Thymus (tissue), 11 donors: ENCODE measurements around the gene ENOSF1. TPM values are rescaled to one million over a fixed set of nuclear protein-coding genes. Genes with fewer than 3 reads are reported as not detected.
"Not testable (repeated sequence)": the region's sequence is repeated elsewhere in the genome, so short reads cannot be mapped to it uniquely, and the experiment has no call there.

Source experiments
- DNase-seq, 9 donors: peaks; one replicate each; pipeline ENCODE4 v3.0.0-alpha.2; 2013; ENCODE audit warnings: low spot score in 9 of 9, low read depth in 6 of 9, missing footprints in 1 of 9
- H3K27ac ChIP-seq, 2 donors: one replicate each; pipeline ENCODE4 v1.5.1; 2013; ENCODE audit warnings: control low read depth in 1 of 2, low read depth in 1 of 2, low read length in 1 of 2, mild to moderate bottlenecking in 1 of 2, moderate library complexity in 1 of 2
- H3K27me3 ChIP-seq, 2 donors: one replicate each; pipeline ENCODE4 v1.5.1; 2013; ENCODE audit warnings: low read length in 1 of 2; ENCODE audit not compliant: control insufficient read depth in 2 of 2, insufficient read depth in 1 of 2
- H3K36me3 ChIP-seq, 2 donors: one replicate each; pipeline ENCODE4 v1.5.1; 2013; ENCODE audit warnings: low read length in 1 of 2, mild to moderate bottlenecking in 1 of 2, moderate library complexity in 1 of 2; ENCODE audit not compliant: control insufficient read depth in 2 of 2, insufficient read depth in 2 of 2
- H3K4me1 ChIP-seq, 2 donors: one replicate each; pipeline ENCODE4 v1.5.1; 2013; ENCODE audit warnings: low read length in 2 of 2; ENCODE audit not compliant: control insufficient read depth in 2 of 2, insufficient read depth in 2 of 2
- H3K4me3 ChIP-seq, 2 donors: one replicate each; pipeline ENCODE4 v1.5.1; 2013; ENCODE audit warnings: low read length in 2 of 2, control low read depth in 1 of 2, mild to moderate bottlenecking in 1 of 2
- H3K9me3 ChIP-seq, 2 donors: one replicate each; pipeline ENCODE4 v1.5.1; 2013; ENCODE audit warnings: low read length in 1 of 2, mild to moderate bottlenecking in 1 of 2; ENCODE audit not compliant: control insufficient read depth in 2 of 2, insufficient read depth in 1 of 2
- WGBS: extraction: QIAGEN DNeasy Blood & Tissue Kit; methylation state at CpG from one replicate; pipeline ENCODE4 v1.1.7; 2013; 5-methylcytosine and 5-hydroxymethylcytosine counted together
- polyA plus RNA-seq: library from polyadenylated mRNA; stranded (reverse); fragments of 200-250 nt; gene quantifications from one replicate; pipeline ENCODE4 v1.2.3, GENCODE V29; 2013
- total RNA-seq: library from RNA; stranded (reverse); fragments of 120-200 nt; gene quantifications from one replicate; pipeline ENCODE4 v1.2.4, GENCODE V29; 2013
- donor health status: healthy.

Gene ENOSF1
- total and polyA plus RNA-seq, 2 donors, result 31.0 to 83.1 TPM

GRCh38 chr18:697012-697411 is 15.4 kb downstream of the ENOSF1 start:
- peaks cover 5 to 34% of the 10 kb centered on the region in 2 donors for H3K36me3 ChIP-seq
- no peak overlapping the region for H3K27ac ChIP-seq
- H3K4me3 ChIP-seq, result no peak overlapping the region
- no peaks in the 10 kb centered on the region for H3K9me3 ChIP-seq
- WGBS, result 97% methylated on average over 4 of the region's 4 CpGs
- no peaks in the 10 kb centered on the region for H3K27me3 ChIP-seq
- H3K4me1 ChIP-seq, result peaks cover 11 to 25% of the 10 kb centered on the region in 2 donors
- DNase-seq, result no peak

GRCh38 chr18:693466-694187 is 18.8 kb downstream of the ENOSF1 start:
- peaks cover 13 to 50% of the 10 kb centered on the region in 2 donors for H3K36me3 ChIP-seq
- no peaks in the 10 kb centered on the region for H3K27me3 ChIP-seq
- peaks cover 11 to 36% of the 10 kb centered on the region in 2 donors for H3K4me1 ChIP-seq
- H3K4me3 ChIP-seq, result no peak overlapping the region
- H3K27ac ChIP-seq, result peak overlapping the region; percentile 81 to 94
- 47% methylated on average over 8 of the region's 8 CpGs for WGBS
- peak in 1 of 9 donors; percentile 44 for DNase-seq
- no peaks in the 10 kb centered on the region for H3K9me3 ChIP-seq

DNA sequence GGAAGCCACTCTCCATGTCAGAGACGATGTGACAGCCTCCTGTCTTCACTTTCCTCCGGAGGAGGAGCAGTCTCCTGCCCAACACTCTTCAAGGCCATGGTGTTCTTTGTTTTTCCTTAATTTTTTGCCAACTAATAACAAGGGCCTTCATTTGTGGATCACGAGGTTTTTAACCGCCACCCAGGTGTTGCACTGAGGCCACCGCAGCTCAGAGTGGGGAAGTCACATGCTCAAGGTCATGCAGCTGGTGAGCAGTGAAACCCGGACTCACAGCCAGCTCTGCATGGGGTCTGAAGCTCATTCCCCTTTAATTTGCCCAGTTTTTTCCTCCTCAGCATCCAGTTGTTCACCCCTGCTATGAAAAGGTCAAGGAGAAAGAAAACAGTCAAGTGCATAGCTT is 19.6 kb downstream of the ENOSF1 start:
- no peaks in the 10 kb centered on the region for H3K27me3 ChIP-seq
- no peaks in the 10 kb centered on the region for H3K9me3 ChIP-seq
- DNase-seq, result peak in 7 of 9 donors; percentile 48 to 87 (median 70)
- H3K4me1 ChIP-seq, result peaks cover 11 to 36% of the 10 kb centered on the region in 2 donors
- 16% methylated on average over 6 of the region's 6 CpGs for WGBS
- no peak overlapping the region for H3K4me3 ChIP-seq
- peak overlapping the region; percentile 57 to 94 for H3K27ac ChIP-seq
- H3K36me3 ChIP-seq, result peaks cover 19 to 56% of the 10 kb centered on the region in 2 donors

GRCh38 chr18:688323-688722 is 24.1 kb downstream of the ENOSF1 start:
- Histone ChIP-seq H3K36me3 (peaks cover 37 to 62% of the 10 kb centered on the region in 2 donors), H3K4me3 (no peak overlapping the region), H3K4me1 (peaks cover 12 to 29% of the 10 kb centered on the region in 2 donors), H3K9me3 (no peaks in the 10 kb centered on the region), H3K27me3 (no peaks in the 10 kb centered on the region), H3K27ac (no peak overlapping the region)
- no peak for DNase-seq
- 95% methylated on average over 5 of the region's 5 CpGs for WGBS

DNA sequence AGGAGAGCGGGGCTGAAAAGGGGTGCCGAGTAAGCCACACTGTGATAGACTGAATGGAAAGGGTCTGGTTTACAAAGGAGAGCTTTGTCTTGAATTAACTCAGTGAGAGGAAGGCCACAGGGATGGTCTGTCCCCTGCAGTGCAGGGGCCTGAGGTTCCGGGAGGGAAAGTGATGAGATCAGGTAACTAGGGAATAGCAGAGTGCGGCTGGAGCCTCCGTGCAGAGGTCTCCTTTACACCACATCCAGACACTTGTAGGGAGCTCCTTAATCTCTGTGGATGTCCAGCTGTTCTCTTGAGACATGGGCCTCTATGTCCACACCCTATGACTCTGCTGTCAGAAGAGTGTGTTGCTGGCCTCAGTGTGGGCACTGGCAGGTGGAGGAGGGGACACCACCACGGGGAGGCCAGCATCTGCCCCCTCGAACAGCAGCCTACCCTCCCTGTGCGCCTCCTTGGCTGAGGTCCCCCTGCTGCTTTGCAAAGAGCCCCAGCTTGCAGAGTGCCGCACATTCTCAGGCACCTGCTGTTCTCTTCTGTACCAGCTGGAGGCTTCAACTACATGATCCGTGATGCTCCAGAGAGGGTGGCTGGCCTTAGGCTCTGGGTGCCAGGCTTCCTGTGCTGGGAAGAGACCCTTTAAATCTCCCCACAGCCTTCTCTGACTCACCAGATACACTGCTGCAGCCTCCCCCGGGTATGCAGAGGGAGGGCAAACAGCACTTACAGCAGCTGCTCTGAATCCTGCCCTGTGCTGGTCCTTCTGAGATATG is 25.9 kb downstream of the ENOSF1 start:
- DNase-seq, result peak in 1 of 9 donors; percentile 39
- 93% methylated on average over 11 of the region's 11 CpGs for WGBS
- Histone ChIP-seq H3K36me3 (peaks cover 36 to 60% of the 10 kb centered on the region in 2 donors), H3K4me3 (no peak overlapping the region), H3K27me3 (no peaks in the 10 kb centered on the region), H3K9me3 (no peaks in the 10 kb centered on the region), H3K27ac (no peak overlapping the region), H3K4me1 (peaks cover 18 to 27% of the 10 kb centered on the region in 2 donors)

DNA sequence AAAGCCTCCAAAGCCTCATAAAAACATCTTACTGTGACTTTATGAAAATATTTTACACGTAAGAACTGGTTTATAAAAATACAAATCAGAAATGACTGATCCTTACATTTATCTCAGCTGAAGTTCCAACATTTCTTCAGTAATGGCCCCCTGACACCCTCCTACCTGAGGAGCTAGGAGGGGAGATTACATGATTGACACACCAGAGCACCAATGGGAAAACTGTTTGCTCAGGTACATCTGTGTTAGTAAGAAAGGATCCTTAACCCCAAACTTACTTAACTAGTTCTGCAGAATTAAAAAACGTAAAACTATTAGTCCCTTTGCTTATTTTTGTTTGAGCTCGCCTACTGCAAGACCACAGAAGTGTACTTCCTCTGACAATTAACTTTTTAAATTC is 27.0 kb downstream of the ENOSF1 start:
- WGBS, result 96% methylated on average over 3 of the region's 3 CpGs
- Histone ChIP-seq H3K9me3 (no peaks in the 10 kb centered on the region), H3K27ac (no peak overlapping the region), H3K4me1 (peaks cover 24 to 28% of the 10 kb centered on the region in 2 donors), H3K4me3 (no peak overlapping the region), H3K36me3 (peaks cover 38 to 57% of the 10 kb centered on the region in 2 donors), H3K27me3 (no peaks in the 10 kb centered on the region)
- DNase-seq, result no peak

- peak overlapping the region in 1 of 2 donors; percentile 77 for H3K27ac ChIP-seq
- H3K36me3 ChIP-seq, result peaks cover 43 to 55% of the 10 kb centered on the region in 2 donors
- no peaks in the 10 kb centered on the region for H3K27me3 ChIP-seq
- no peak overlapping the region for H3K4me3 ChIP-seq
- peaks cover 24 to 26% of the 10 kb centered on the region in 2 donors for H3K4me1 ChIP-seq
- no peaks in the 10 kb centered on the region for H3K9me3 ChIP-seq
- DNase-seq, result no peak
- WGBS, result 84% methylated on average over 5 of the region's 5 CpGs
Observed at GRCh38 chr18:683531-683930, 28.9 kb downstream of the ENOSF1 start.

DNA sequence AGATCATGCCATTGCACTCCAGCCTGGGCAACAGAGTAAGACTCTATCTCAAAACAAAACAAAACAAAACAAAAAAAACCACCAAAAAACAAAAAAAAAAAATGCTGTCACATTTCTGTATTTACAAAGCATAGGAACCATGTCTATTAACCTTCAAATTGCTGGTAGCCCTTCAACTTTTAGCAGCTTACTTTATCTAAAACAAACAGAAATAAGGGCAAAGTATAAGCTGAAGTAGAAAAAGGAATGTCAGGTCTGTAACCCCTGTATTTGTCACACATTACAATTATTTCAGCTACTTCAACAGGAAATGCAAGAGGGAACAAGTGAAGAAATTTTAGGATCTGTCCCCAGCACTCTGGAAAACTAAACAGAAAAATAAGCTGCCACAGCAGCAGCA is 29.6 kb downstream of the ENOSF1 start:
- Histone ChIP-seq H3K36me3 (peaks cover 43 to 57% of the 10 kb centered on the region in 2 donors), H3K9me3 (peaks cover 0 to 1% of the 10 kb centered on the region in 2 donors), H3K4me3 (no peak overlapping the region), H3K4me1 (peaks cover 24 to 26% of the 10 kb centered on the region in 2 donors), H3K27me3 (no peaks in the 10 kb centered on the region), H3K27ac (peak overlapping the region in 1 of 2 donors; percentile 77)
- peak in 1 of 9 donors; percentile 28 for DNase-seq

DNA sequence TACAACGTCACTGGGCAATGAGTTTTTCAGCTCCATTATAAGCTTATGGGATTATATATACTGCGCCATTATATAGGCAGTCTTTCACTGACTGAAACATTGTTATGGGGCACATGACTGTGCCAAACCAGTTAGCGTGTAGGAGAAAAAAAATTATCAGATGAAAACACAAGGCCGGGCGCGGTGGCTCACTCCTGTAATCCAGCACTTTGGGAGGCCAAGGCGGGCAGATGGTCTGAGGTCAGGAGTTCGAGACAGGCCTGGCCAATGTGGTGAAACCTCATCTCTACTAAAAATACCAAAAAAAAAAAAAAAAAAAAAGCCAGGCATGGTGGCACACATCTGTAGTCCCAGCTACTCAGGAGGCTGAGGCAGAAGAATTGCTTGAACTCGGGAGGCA is 30.0 kb downstream of the ENOSF1 start:
- not testable (repeated sequence) for H3K9me3 ChIP-seq, DNase-seq, H3K27me3 ChIP-seq, H3K4me3 ChIP-seq
- 89% methylated on average over 9 of the region's 9 CpGs for WGBS
- Histone ChIP-seq H3K36me3 (peaks cover 42 to 59% of the 10 kb centered on the region in 2 donors), H3K27ac (peak overlapping the region; percentile 58 to 90), H3K4me1 (peaks cover 24 to 26% of the 10 kb centered on the region in 2 donors)
